Keratinocyte (primary cell): ENCODE data around the gene ADGRG1. TPM values are rescaled to one million over a fixed set of nuclear protein-coding genes. Genes with fewer than 3 reads are reported as not detected.

Experiments
- DNase-seq: peaks from one replicate; pipeline ENCODE4 v3.0.0-alpha.2; 2011; ENCODE audit warnings: low read depth, missing footprints, low spot score
- FAIRE-seq: peaks from 2 replicates; lab custom pipeline; 2011; peaks lifted over from hg19 to GRCh38; lab: Jason Lieb, UNC
- H2AFZ ChIP-seq: 2 replicates; pipeline ENCODE4 v1.6.0; 2012; ENCODE audit warnings: low read length, control low read depth, inconsistent platforms; ENCODE audit not compliant: control insufficient read depth
- H3K27ac ChIP-seq: 2 replicates; pipeline ENCODE4 v1.5.1; 2011; ENCODE audit warnings: low read length; ENCODE audit not compliant: control insufficient read depth, insufficient read depth
- H3K27me3 ChIP-seq: 3 replicates; pipeline ENCODE4 v1.6.0; 2011; ENCODE audit warnings: low read length; ENCODE audit not compliant: control insufficient read depth, insufficient read depth; ENCODE audit errors: extremely low read depth
- H3K36me3 ChIP-seq, 2 experiments: 2 replicates in 1 of 2; 3 replicates in 1 of 2; pipeline ENCODE4 v1.5.1; 2011; ENCODE audit warnings: low read length in 2 of 2, mild to moderate bottlenecking in 1 of 2; ENCODE audit not compliant: control insufficient read depth in 2 of 2, insufficient read depth in 2 of 2; ENCODE audit errors: extremely low read depth in 1 of 2
- H3K4me1 ChIP-seq: 3 replicates; pipeline ENCODE4 v1.5.1; 2011; ENCODE audit warnings: low read length; ENCODE audit not compliant: control insufficient read depth, insufficient read depth; ENCODE audit errors: extremely low read depth
- H3K4me2 ChIP-seq: 3 replicates; pipeline ENCODE4 v1.6.0; 2011; ENCODE audit warnings: low read depth, low read length; ENCODE audit not compliant: control insufficient read depth, insufficient read depth; ENCODE audit errors: extremely low read depth
- H3K4me3 ChIP-seq, 3 experiments: fragments of 200-600 bp in 1 of 3; sonication (generic) in 1 of 3; 2 replicates in 2 of 3; 3 replicates in 1 of 3; pipeline ENCODE4 v1.5.1; 2011 to 2016; ENCODE audit warnings: low read length in 3 of 3, mild to moderate bottlenecking in 3 of 3, control low read depth in 2 of 3, inconsistent platforms in 1 of 3, low read depth in 1 of 3, mixed read lengths in 1 of 3, mixed run types in 1 of 3, moderate library complexity in 1 of 3; ENCODE audit not compliant: control insufficient read depth in 2 of 3, insufficient read depth in 2 of 3; ENCODE audit errors: extremely low read depth in 1 of 3
- H3K79me2 ChIP-seq: 2 replicates; pipeline ENCODE4 v1.6.0; 2012; ENCODE audit warnings: low read length; ENCODE audit not compliant: control insufficient read depth, insufficient read depth
- H3K9ac ChIP-seq: 3 replicates; pipeline ENCODE4 v1.6.0; 2011; ENCODE audit warnings: low read length; ENCODE audit not compliant: control insufficient read depth, insufficient read depth; ENCODE audit errors: extremely low read depth
- H3K9me1 ChIP-seq: 3 replicates; pipeline ENCODE4 v1.6.0; 2011; ENCODE audit warnings: low read length; ENCODE audit not compliant: control insufficient read depth, insufficient read depth; ENCODE audit errors: extremely low read depth
- H3K9me3 ChIP-seq: 2 replicates; pipeline ENCODE4 v1.5.1; 2012; ENCODE audit warnings: low read depth, low read length; ENCODE audit not compliant: control insufficient read depth
- H4K20me1 ChIP-seq: 3 replicates; pipeline ENCODE4 v1.6.0; 2011; ENCODE audit warnings: low read length; ENCODE audit not compliant: control insufficient read depth, insufficient read depth; ENCODE audit errors: extremely low read depth
- CTCF ChIP-seq, 3 experiments: IDR thresholded peaks in 1 of 3; conservative IDR thresholded peaks in 1 of 3; optimal IDR thresholded peaks in 1 of 3; 2 replicates in 2 of 3; 3 replicates in 1 of 3; pipeline versions ENCODE3 to v1.5.1; 2011; ENCODE audit warnings: low read length in 3 of 3, mild to moderate bottlenecking in 3 of 3, moderate library complexity in 2 of 3, control low read depth in 1 of 3, inconsistent platforms in 1 of 3; ENCODE audit not compliant: insufficient read depth in 2 of 3; ENCODE audit errors: extremely low read depth in 1 of 3
- EZH2 ChIP-seq: IDR thresholded peaks from one replicate; pipeline ENCODE4 v1.6.1; 2012; ENCODE audit warnings: inconsistent platforms, mild to moderate bottlenecking, low read length, moderate library complexity
- dilution Hi-C: fragments of 300-500 bp; cut with MboI; formaldehyde crosslinking; loops from one replicate; pipeline ENCODE4 v1.7.0; 2020; ENCODE audit warnings: low sequenced_read_pairs; ENCODE audit not compliant: extremely low pct_ligation_motif_present
- polyA plus RNA-seq, 5 experiments: library from polyadenylated mRNA; depleted of rRNA in 3 of 5; stranded (reverse) in 3 of 5; stranded (forward) in 1 of 5; unstranded in 1 of 5; fragments of >200 nt; gene quantifications; 1 replicate in 1 of 5; 2 replicates in 3 of 5; 3 replicates in 1 of 5; pipeline versions ENCODE4 v1.2.1 to v1.2.3, GENCODE V29; 2011 to 2012; ENCODE audit warnings: missing spikeins in 2 of 5, low read depth in 1 of 5, low replicate concordance in 1 of 5

Gene ADGRG1
- polyA plus RNA-seq, 1 donor (not counting 4 experiments of a cell fraction or from before 2014, with no cell fraction given): 28.4 TPM

- H2AFZ ChIP-seq: no peak overlapping the region
- no peaks in the 10 kb centered on the region for H3K27me3 ChIP-seq
- no peaks in the 10 kb centered on the region for H4K20me1 ChIP-seq
- dilution Hi-C loops: no loop called here
- H3K79me2 ChIP-seq: no peaks in the 10 kb centered on the region
- H3K27ac ChIP-seq: no peak overlapping the region
- no peaks in the 10 kb centered on the region for H3K9me3 ChIP-seq
- no peak for TF ChIP-seq EZH2
- no peak for TF ChIP-seq CTCF (optimal IDR thresholded peaks at IDR 0.05 in 1 of 3, IDR thresholded peaks at IDR 0.05 in 1 of 3, conservative IDR thresholded peaks at IDR 0.05 in 1 of 3; ENCODE audit: extremely low read depth in 1 of 3, insufficient read depth in 2 of 3, low read length in 3 of 3)
- H3K9me1 ChIP-seq: no peaks in the 10 kb centered on the region
- no peak for FAIRE-seq
- H3K4me2 ChIP-seq: no peak overlapping the region
- H3K4me1 ChIP-seq: no peaks in the 10 kb centered on the region
- DNase-seq: no peak
- H3K36me3 ChIP-seq: no peaks in the 10 kb centered on the region
- no peak overlapping the region for H3K4me3 ChIP-seq
- H3K9ac ChIP-seq: no peak overlapping the region
These were observed 62.5 kb downstream of the ADGRG1 start for GRCh38 chr16:57690782-57691471.

GRCh38 chr16:57692636-57693035, 64.2 kb downstream of the ADGRG1 start:
- no peak for TF ChIP-seq EZH2
- no peak for TF ChIP-seq CTCF (optimal IDR thresholded peaks at IDR 0.05 in 1 of 3, IDR thresholded peaks at IDR 0.05 in 1 of 3, conservative IDR thresholded peaks at IDR 0.05 in 1 of 3; ENCODE audit: extremely low read depth in 1 of 3, insufficient read depth in 2 of 3, low read length in 3 of 3)
- no peak overlapping the region for H2AFZ ChIP-seq
- no peak overlapping the region for H3K9ac ChIP-seq
- H3K4me2 ChIP-seq: no peak overlapping the region
- no peak for DNase-seq
- no peak for FAIRE-seq
- dilution Hi-C loops: no loop called here
- no peaks in the 10 kb centered on the region for H3K27me3 ChIP-seq
- H4K20me1 ChIP-seq: no peaks in the 10 kb centered on the region
- H3K4me1 ChIP-seq: no peaks in the 10 kb centered on the region
- no peaks in the 10 kb centered on the region for H3K9me3 ChIP-seq
- H3K9me1 ChIP-seq: no peaks in the 10 kb centered on the region
- H3K4me3 ChIP-seq: no peak overlapping the region
- H3K27ac ChIP-seq: no peak overlapping the region
- no peaks in the 10 kb centered on the region for H3K79me2 ChIP-seq
- no peaks in the 10 kb centered on the region for H3K36me3 ChIP-seq
